Measurements from ENCODE around the gene PCSK5.

DNA sequence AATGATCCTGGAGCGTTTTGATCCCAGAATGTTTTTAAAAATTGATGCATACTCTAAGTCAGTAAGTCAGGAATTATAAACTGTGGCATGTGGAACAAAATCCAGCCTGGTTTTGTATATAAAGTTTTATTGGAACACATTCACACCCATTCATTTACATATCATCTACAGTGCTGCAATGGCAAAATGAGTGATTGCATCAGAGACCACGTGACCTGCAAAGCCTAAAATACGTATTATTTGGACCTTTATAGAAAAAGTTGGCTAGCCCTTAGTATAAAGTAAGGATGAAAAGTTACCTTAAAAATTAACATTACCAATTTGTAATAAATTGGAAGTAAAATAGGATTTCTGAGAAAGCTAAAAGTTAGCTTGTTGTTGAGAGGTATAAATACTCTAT, 95.0 kb downstream of the PCSK5 start:
- TF ChIP-seq, protein P1, sequence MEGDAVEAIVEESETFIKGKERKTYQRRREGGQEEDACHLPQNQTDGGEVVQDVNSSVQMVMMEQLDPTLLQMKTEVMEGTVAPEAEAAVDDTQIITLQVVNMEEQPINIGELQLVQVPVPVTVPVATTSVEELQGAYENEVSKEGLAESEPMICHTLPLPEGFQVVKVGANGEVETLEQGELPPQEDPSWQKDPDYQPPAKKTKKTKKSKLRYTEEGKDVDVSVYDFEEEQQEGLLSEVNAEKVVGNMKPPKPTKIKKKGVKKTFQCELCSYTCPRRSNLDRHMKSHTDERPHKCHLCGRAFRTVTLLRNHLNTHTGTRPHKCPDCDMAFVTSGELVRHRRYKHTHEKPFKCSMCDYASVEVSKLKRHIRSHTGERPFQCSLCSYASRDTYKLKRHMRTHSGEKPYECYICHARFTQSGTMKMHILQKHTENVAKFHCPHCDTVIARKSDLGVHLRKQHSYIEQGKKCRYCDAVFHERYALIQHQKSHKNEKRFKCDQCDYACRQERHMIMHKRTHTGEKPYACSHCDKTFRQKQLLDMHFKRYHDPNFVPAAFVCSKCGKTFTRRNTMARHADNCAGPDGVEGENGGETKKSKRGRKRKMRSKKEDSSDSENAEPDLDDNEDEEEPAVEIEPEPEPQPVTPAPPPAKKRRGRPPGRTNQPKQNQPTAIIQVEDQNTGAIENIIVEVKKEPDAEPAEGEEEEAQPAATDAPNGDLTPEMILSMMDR (IDR thresholded peaks at IDR 0.05; ENCODE audit: poor library complexity, severe bottlenecking), result no peak
- TF ChIP-seq TAF1 (IDR thresholded peaks at IDR 0.05; ENCODE audit: low read depth) (no peak), POLR2AphosphoS5 (IDR thresholded peaks at IDR 0.05) (no peak), EZH2 (IDR thresholded peaks at IDR 0.05; ENCODE audit: borderline replicate concordance, insufficient read depth, low read length, poor library complexity, severe bottlenecking) (no peak), EP300 (conservative IDR thresholded peaks at IDR 0.05; ENCODE audit: poor library complexity, severe bottlenecking) (no peak), RAD21 (conservative IDR thresholded peaks at IDR 0.05) (no peak), SMC3 (conservative IDR thresholded peaks at IDR 0.05; ENCODE audit: poor library complexity) (no peak), MXI1 (conservative IDR thresholded peaks at IDR 0.05; ENCODE audit: poor library complexity, severe bottlenecking) (no peak)
- TF ChIP-seq, protein P2, sequence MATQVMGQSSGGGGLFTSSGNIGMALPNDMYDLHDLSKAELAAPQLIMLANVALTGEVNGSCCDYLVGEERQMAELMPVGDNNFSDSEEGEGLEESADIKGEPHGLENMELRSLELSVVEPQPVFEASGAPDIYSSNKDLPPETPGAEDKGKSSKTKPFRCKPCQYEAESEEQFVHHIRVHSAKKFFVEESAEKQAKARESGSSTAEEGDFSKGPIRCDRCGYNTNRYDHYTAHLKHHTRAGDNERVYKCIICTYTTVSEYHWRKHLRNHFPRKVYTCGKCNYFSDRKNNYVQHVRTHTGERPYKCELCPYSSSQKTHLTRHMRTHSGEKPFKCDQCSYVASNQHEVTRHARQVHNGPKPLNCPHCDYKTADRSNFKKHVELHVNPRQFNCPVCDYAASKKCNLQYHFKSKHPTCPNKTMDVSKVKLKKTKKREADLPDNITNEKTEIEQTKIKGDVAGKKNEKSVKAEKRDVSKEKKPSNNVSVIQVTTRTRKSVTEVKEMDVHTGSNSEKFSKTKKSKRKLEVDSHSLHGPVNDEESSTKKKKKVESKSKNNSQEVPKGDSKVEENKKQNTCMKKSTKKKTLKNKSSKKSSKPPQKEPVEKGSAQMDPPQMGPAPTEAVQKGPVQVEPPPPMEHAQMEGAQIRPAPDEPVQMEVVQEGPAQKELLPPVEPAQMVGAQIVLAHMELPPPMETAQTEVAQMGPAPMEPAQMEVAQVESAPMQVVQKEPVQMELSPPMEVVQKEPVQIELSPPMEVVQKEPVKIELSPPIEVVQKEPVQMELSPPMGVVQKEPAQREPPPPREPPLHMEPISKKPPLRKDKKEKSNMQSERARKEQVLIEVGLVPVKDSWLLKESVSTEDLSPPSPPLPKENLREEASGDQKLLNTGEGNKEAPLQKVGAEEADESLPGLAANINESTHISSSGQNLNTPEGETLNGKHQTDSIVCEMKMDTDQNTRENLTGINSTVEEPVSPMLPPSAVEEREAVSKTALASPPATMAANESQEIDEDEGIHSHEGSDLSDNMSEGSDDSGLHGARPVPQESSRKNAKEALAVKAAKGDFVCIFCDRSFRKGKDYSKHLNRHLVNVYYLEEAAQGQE (IDR thresholded peaks at IDR 0.05; ENCODE audit: borderline replicate concordance), result no peak

Measured in neural cell (in vitro differentiated cells).